Activated CD4-positive, alpha-beta memory T cell treated with anti-CD3 and anti-CD28 coated beads, Interleukin-2, amount 10 ng/mL, durations not matched to agents 7 days and 5 days (primary cell): Measurements from ENCODE around the gene DGKD. TPM values are rescaled to one million over a fixed set of nuclear protein-coding genes. Genes with fewer than 3 reads are reported as not detected.

ENCODE experiments used
- CTCF ChIA-PET: fragments of 350-600 bp; sonication (Branson Sonifier 250); formaldehyde crosslinking; loops from one replicate; lab custom pipeline; 2021; ENCODE audit warnings: antibody characterized with exemption, inconsistent platforms; lab: Charles Lee
- POLR2A ChIA-PET: fragments of 350-600 bp; sonication (Branson Sonifier 250); formaldehyde crosslinking; loops from one replicate; lab custom pipeline; 2021; ENCODE audit warnings: antibody characterized with exemption; lab: Charles Lee
- DNase-seq: peaks from one replicate; pipeline ENCODE4 v3.0.0-alpha.2; 2020
- H3K27ac Mint-ChIP-seq: one replicate; pipeline ENCODE4 v1.8.0; 2021; ENCODE audit warnings: mild to moderate bottlenecking, mixed read lengths
- H3K27me3 Mint-ChIP-seq: one replicate; pipeline ENCODE4 v1.8.0; 2021; ENCODE audit warnings: mixed read lengths
- H3K36me3 Mint-ChIP-seq: one replicate; pipeline ENCODE4 v1.8.0; 2021; ENCODE audit warnings: low read depth, mixed read lengths
- H3K4me1 Mint-ChIP-seq: one replicate; pipeline ENCODE4 v1.8.0; 2021; ENCODE audit warnings: mixed read lengths
- H3K4me3 Mint-ChIP-seq: one replicate; pipeline ENCODE4 v1.8.0; 2021; ENCODE audit warnings: mild to moderate bottlenecking, mixed read lengths
- H3K9me3 Mint-ChIP-seq: one replicate; pipeline ENCODE4 v1.8.0; 2021; ENCODE audit warnings: mixed read lengths
- total RNA-seq, 2 experiments: library from RNA; stranded (reverse); gene quantifications; one replicate each; pipeline ENCODE4 v1.2.3, GENCODE V29; 2021

Gene DGKD, protein sequence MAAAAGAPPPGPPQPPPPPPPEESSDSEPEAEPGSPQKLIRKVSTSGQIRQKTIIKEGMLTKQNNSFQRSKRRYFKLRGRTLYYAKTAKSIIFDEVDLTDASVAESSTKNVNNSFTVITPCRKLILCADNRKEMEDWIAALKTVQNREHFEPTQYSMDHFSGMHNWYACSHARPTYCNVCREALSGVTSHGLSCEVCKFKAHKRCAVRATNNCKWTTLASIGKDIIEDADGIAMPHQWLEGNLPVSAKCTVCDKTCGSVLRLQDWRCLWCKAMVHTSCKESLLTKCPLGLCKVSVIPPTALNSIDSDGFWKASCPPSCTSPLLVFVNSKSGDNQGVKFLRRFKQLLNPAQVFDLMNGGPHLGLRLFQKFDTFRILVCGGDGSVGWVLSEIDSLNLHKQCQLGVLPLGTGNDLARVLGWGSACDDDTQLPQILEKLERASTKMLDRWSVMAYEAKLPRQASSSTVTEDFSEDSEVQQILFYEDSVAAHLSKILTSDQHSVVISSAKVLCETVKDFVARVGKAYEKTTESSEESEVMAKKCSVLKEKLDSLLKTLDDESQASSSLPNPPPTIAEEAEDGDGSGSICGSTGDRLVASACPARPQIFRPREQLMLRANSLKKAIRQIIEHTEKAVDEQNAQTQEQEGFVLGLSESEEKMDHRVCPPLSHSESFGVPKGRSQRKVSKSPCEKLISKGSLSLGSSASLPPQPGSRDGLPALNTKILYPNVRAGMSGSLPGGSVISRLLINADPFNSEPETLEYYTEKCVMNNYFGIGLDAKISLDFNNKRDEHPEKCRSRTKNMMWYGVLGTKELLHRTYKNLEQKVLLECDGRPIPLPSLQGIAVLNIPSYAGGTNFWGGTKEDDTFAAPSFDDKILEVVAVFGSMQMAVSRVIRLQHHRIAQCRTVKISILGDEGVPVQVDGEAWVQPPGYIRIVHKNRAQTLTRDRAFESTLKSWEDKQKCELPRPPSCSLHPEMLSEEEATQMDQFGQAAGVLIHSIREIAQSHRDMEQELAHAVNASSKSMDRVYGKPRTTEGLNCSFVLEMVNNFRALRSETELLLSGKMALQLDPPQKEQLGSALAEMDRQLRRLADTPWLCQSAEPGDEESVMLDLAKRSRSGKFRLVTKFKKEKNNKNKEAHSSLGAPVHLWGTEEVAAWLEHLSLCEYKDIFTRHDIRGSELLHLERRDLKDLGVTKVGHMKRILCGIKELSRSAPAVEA
- total RNA-seq: 10 to 100 TPM; 77.8 to 78.3 TPM

DNA sequence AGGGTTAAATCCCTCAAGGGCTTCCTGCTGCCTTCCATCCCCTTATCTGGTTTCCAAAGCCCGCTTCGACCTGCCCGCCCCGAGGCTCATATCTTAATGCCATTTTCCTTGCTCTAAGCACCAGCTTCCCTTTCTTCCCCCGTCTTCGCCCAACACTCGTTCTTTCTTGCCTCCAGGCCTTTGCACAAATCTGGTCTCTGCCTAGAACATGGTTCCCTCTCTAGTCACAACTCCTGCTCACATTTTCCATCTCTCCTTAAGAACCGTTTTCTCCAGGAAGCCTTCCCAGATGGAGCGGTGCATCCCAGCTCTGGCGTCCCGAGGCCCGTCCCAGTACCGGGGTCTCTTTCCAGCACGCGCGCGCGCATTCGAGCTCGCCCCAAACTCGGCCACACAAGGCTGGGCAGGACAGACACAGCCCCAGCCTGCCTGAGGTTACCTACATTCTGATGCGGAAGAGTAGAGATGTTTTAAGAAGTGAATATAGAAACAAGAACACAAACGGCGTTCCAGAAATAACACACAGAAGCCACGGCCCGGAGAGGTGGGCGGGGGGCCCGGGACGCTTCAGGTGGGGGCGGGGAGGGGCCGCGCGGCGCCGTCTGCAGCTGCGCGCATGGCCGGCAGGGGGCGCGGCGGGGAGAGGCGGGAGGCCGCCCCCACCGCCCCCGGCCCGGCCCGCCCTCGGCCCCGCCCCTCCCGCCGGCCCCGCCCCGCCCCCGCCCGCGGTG lies at the start of gene DGKD:
DGKD (plus strand) TSS at position 726 of the 731 bp plus-strand sequence. CDS start 25 bp downstream, outside the sequence.
- no peaks in the 10 kb centered on the region for H3K9me3 Mint-ChIP-seq
- H3K27me3 Mint-ChIP-seq: no peaks in the 10 kb centered on the region
- POLR2A ChIA-PET: interaction anchor here (0.9 to 1.5 kb wide), 9 partner anchors 10 to 90 kb away, joined by 3 to 8 read pairs (median 4); no protein-coding TSS in a partner anchor

DNA sequence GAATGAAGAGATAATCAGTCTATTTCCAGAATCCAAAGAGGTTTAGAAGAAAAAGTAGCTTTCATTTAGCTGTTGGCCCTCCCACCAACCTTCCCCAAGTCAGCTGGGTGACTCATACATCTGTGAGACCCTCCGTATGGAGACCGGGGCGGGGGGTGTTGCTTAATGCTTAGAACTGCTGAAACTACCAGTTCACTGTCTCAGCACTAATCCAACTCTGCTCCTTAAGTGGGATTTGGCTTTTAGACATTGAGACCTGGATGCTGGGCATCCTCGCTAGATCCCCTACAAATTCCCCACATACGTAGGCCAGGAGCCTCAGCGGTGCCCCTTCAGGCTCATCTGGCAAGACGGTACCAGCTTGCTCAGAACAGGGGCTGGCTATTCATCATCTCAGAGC lies 46.7 kb upstream of the DGKD start, which contains the start of gene SAG:
SAG (plus strand) TSS at position 252 of the 400 bp plus-strand sequence. CDS start 1,374 bp downstream, outside the sequence.
- no peak for DNase-seq
- Mint-ChIP-seq H3K27ac (no peak within 1 kb of the TSS), H3K36me3 (no peaks in the 10 kb centered on the region), H3K4me3 (no peak within 1 kb of the TSS), H3K27me3 (peaks cover 12% of the 10 kb centered on the region), H3K4me1 (no peaks in the 10 kb centered on the region), H3K9me3 (no peaks in the 10 kb centered on the region)
- ChIA-PET CTCF (interaction anchor here (2.1 kb wide), 1 partner anchor 10 kb away, joined by 5 read pairs; no protein-coding TSS in a partner anchor), POLR2A (no interaction called here)

More for the DNA sequence above, at the start of gene DGKD:
- Mint-ChIP-seq H3K36me3 (peaks cover 32% of the 10 kb centered on the region), H3K27ac (peak within 1 kb of the TSS; percentile 84), H3K4me1 (peaks cover 75% of the 10 kb centered on the region), H3K4me3 (peak within 1 kb of the TSS; percentile 86)
- peak; percentile 77 for DNase-seq
- CTCF ChIA-PET: interaction anchor here (0.6 to 2.3 kb wide), 19 partner anchors 9 to 294 kb away, joined by 3 to 21 read pairs (median 4); partner anchors contain the start of gene INPP5D

DNA sequence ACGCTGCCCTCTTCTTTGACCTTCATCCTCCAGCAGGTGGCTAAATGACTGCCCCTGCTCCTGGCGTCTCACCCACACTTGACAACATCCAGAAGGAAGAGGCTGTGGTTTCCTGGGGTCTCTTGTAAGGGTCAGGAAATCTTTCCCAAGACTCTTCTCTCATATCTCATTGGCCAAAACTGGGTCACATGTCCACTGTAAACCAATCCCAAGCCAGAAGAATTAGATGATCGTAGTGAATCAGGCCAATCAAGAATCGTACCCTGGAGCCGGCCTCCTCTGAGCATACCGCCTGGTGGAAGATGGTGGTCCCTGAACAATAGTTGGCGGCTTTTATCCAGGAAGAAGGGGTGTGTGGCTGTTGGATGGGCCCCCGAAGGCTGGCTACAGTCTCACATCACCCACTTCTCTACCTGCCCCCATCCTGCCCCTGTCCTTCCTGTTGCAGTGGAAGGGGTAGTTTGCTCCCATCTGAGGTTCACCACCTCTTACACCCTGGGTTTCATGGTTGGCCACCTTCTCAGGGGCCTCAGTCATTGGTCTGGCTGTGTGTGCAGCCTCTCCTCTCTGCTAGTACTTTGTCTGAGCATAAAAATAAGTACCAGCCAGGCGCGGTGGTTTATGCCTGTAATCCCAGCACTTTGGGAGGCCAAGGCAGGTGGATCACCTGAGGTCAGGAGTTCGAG lies 42.9 kb upstream of the DGKD start:
- Mint-ChIP-seq H3K27me3 (peaks cover 11% of the 10 kb centered on the region), H3K4me1 (no peaks in the 10 kb centered on the region), H3K9me3 (no peaks in the 10 kb centered on the region), H3K4me3 (no peak overlapping the region), H3K27ac (no peak overlapping the region), H3K36me3 (no peaks in the 10 kb centered on the region)
- ChIA-PET POLR2A (no interaction called here), CTCF (no interaction called here)
- DNase-seq: no peak

DNA sequence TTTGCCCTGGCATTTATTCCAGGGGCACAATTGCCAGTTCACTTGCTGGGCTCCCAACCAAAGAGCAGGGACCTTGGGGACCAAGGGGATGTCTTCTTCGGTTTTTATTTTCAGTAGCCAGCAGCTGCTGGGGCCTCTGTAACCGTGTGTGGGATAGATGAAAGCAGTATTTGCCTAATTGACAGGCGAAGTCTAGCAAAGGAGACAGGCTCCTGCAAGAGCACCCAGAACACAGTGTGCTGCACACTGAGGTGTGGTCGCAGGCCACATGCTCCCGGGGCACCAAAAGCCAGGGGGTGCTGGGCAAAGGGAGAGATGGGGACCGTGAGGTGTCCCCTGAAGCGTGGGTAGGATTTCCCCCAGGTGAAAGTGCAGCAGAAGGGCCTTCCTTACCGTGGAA lies 41.4 kb upstream of the DGKD start:
- no peaks in the 10 kb centered on the region for H3K36me3 Mint-ChIP-seq
- ChIA-PET POLR2A (no interaction called here), CTCF (no interaction called here)
- H3K27me3 Mint-ChIP-seq: peaks cover 9% of the 10 kb centered on the region
- no peak overlapping the region for H3K4me3 Mint-ChIP-seq
- DNase-seq: no peak
- H3K9me3 Mint-ChIP-seq: no peaks in the 10 kb centered on the region
- no peaks in the 10 kb centered on the region for H3K4me1 Mint-ChIP-seq
- H3K27ac Mint-ChIP-seq: no peak overlapping the region

DNA sequence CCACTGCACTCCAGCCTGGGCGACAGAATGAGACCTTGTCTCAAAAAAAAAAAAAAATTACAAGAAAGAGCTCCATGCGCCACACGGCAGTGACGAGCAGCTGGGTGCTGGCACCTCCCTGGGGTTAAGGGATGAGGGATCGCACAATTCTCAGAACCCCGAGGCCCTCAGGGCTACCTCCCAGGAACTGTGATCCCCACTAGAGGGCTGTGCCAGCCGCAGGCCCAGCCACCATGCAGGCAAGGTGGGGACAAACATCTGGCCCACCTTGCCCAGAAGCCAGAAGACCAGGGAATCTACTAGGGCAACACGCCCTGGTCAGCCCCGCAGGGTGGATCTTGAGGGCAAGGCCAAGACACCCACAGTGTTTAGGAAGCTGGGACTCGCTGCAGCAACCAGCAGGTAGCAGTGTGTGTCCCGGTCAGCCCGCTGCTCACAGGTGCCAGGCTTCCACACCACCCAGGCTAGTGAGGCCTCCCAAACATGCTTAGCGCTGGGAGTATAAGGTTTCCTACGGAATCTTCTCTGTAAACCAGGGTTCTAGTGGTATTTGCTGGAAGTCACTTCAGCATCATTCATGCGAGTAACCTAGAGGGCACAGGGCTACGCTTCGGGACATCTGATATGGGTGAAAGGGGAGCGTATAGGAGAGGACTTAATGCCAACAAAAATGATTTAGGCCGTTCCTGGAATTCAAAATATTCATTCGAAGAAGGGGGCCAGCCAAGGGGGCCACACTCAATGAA lies 39.9 kb upstream of the DGKD start:
- H3K27ac Mint-ChIP-seq: no peak overlapping the region

DNA sequence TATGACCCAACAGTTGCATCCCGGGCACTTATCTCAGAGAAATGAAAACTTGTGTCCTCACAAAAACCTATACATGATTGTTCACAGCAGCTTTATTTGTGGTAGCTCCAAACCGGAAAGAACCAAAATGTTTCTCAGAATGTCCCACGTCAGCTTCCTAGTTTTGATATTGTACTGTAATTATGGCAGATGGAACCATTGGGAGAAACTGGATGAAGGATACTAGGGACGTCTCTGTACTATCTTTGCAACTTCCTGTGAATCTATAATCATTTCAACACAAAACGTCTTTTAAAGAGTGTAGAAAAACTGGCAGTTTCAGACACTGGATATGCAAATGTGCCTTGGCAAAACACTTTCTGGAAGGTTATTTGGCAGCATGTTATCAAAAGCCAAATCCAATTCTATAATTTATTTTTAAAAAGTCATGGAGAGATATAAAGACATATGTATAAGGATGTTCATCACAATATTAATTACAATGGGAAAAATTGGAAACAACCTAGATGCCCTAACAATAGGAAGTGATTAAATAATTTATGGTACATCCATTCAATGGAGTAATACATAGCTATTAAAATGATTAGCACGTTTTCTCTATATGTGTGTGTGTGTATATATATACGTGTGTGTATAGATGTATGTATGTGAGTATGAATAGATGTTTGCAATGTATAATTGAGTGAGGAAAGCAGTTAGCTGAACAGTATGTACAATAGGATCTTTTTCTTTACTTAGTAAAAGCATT lies 36.9 kb upstream of the DGKD start:
- ChIA-PET CTCF (interaction anchor here (1.5 to 1.7 kb wide), 2 partner anchors 9 to 50 kb away, joined by 3 to 5 read pairs; partner anchors contain the start of gene SAG), POLR2A (interaction anchor here (0.8 to 1.5 kb wide), 2 partner anchors 15 to 23 kb away, joined by 4 read pairs; no protein-coding TSS in a partner anchor)
- Mint-ChIP-seq H3K4me3 (no peak overlapping the region), H3K27me3 (peaks cover 25% of the 10 kb centered on the region), H3K27ac (no peak overlapping the region), H3K36me3 (no peaks in the 10 kb centered on the region), H3K9me3 (no peaks in the 10 kb centered on the region), H3K4me1 (peaks cover 7% of the 10 kb centered on the region)
- no peak for DNase-seq

More for the DNA sequence above, 39.9 kb upstream of the DGKD start:
- ChIA-PET CTCF (no interaction called here), POLR2A (no interaction called here)
- H3K27me3 Mint-ChIP-seq: peaks cover 15% of the 10 kb centered on the region
- no peaks in the 10 kb centered on the region for H3K9me3 Mint-ChIP-seq
- no peak for DNase-seq
- H3K36me3 Mint-ChIP-seq: no peaks in the 10 kb centered on the region
- H3K4me1 Mint-ChIP-seq: no peaks in the 10 kb centered on the region
- H3K4me3 Mint-ChIP-seq: no peak overlapping the region

DNA sequence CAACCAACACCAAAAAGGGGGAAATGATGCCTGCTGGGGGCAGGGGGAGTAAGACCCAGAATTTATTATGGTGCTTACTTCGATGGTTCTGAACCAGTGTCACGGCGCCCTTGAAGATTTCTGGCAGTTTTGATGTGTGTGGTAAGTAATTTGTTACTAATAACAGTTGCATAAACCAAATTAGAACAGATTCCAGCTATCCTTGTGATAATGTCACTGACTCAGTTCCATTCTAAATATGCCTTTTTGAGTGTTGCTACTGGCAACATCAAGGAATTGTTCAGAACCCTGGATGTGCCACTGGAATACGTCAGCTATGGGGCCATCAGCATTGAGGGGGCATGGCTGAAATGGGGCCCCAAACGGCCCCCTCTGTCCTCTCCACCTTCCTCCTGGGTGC lies 35.0 kb upstream of the DGKD start:
- peaks cover 21% of the 10 kb centered on the region for H3K4me1 Mint-ChIP-seq

DNA sequence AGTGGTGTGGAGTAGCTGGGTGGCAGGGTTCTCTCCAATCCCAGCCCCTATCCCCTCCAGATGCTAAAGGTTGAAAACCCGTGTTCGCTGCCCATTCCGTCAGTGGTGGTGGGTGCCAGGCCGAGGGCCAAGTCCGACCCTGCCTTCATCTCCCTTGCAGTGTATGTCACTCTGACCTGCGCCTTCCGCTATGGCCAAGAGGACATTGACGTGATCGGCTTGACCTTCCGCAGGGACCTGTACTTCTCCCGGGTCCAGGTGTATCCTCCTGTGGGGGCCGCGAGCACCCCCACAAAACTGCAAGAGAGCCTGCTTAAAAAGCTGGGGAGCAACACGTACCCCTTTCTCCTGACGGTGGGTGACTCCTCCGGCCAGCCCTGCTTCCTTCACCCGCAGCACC lies 33.8 kb upstream of the DGKD start:
- no peak for DNase-seq
- H3K27me3 Mint-ChIP-seq: peaks cover 34% of the 10 kb centered on the region
- ChIA-PET POLR2A (interaction anchor here (1.5 to 2.4 kb wide), 2 partner anchors 11 to 37 kb away, joined by 3 to 14 read pairs; no protein-coding TSS in a partner anchor), CTCF (no interaction called here)
- H3K9me3 Mint-ChIP-seq: no peaks in the 10 kb centered on the region
- H3K36me3 Mint-ChIP-seq: no peaks in the 10 kb centered on the region
- H3K4me1 Mint-ChIP-seq: peaks cover 23% of the 10 kb centered on the region
- no peak overlapping the region for H3K4me3 Mint-ChIP-seq
- H3K27ac Mint-ChIP-seq: no peak overlapping the region

More for the DNA sequence above, 35.0 kb upstream of the DGKD start:
- ChIA-PET POLR2A (interaction anchor here (1.1 kb wide), 1 partner anchor 12 kb away, joined by 3 read pairs; no protein-coding TSS in a partner anchor), CTCF (no interaction called here)
- H3K9me3 Mint-ChIP-seq: no peaks in the 10 kb centered on the region
- no peaks in the 10 kb centered on the region for H3K36me3 Mint-ChIP-seq
- DNase-seq: no peak
- no peak overlapping the region for H3K27ac Mint-ChIP-seq
- peaks cover 28% of the 10 kb centered on the region for H3K27me3 Mint-ChIP-seq
- no peak overlapping the region for H3K4me3 Mint-ChIP-seq

DNA sequence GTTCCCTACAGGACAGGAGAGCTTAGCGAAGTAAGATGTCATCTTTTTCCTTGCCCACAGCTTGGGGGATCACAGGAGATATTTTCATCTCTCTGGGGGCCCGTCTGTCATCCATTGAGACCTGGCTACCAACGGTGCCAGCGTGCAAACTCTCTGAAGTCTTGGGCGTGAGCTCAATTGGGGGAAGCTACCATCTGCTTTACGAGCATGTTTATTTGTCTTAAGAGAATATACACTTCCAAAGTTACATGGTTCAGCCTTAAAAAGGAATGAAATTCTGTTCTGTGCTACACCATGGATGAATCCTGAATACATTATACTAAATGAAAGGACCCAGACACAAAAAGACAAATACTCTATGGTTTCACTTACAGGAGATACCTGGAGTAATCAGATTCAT lies 33.1 kb upstream of the DGKD start:
- no peak overlapping the region for H3K27ac Mint-ChIP-seq
- POLR2A ChIA-PET: interaction anchor here (1.5 to 2.4 kb wide), 2 partner anchors 10 to 36 kb away, joined by 3 to 14 read pairs; no protein-coding TSS in a partner anchor
- peaks cover 23% of the 10 kb centered on the region for H3K4me1 Mint-ChIP-seq
- H3K27me3 Mint-ChIP-seq: peaks cover 34% of the 10 kb centered on the region
- CTCF ChIA-PET: no interaction called here
- H3K4me3 Mint-ChIP-seq: no peak overlapping the region
- no peaks in the 10 kb centered on the region for H3K9me3 Mint-ChIP-seq
- DNase-seq: no peak
- no peaks in the 10 kb centered on the region for H3K36me3 Mint-ChIP-seq

DNA sequence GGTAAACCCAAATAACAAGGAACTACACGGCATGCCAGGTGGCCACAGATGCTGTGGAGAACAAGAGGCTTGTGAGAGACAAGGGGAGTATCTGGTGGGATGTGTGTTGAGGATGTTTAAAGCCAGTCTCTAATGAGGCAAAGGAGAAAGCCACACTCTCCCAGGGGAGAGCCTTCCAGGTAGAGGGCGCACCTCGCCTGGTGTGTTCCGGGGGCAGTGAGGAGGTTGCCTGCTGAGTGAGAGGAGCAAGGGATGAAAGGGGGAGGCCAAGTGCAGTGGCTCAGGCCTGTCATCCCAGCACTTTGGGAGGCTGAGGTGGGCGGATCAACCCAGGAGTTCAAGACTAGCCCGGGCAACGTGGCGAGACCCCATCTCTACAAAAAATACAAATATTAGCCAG lies 30.4 kb upstream of the DGKD start:
- Mint-ChIP-seq H3K36me3 (no peaks in the 10 kb centered on the region), H3K4me3 (no peak overlapping the region), H3K27ac (no peak overlapping the region), H3K9me3 (no peaks in the 10 kb centered on the region), H3K4me1 (peaks cover 23% of the 10 kb centered on the region), H3K27me3 (peaks cover 28% of the 10 kb centered on the region)
- CTCF ChIA-PET: no interaction called here
- POLR2A ChIA-PET: no interaction called here
- no peak for DNase-seq
